HG03060 (cell line): Measurements from ENCODE around the gene AJAP1.

Experiments
- ATAC-seq: cut with Tn5 transposase; IDR thresholded peaks from one replicate; pipeline ENCODE4 v1.9.1; 2021; ENCODE audit warnings: low read depth, moderate number of reproducible peaks; ENCODE audit not compliant: unreplicated experiment

The AJAP1 gene

GRCh38 chr1:4726620-4727341 lies 72.4 kb downstream of the AJAP1 start:
- no peak for ATAC-seq

GRCh38 chr1:4728319-4729089 lies 74.1 kb downstream of the AJAP1 start:
- ATAC-seq: no peak

- no peak for ATAC-seq
Observed at GRCh38 chr1:4729090-4729471, 74.7 kb downstream of the AJAP1 start.

GRCh38 chr1:4730078-4730477 lies 75.7 kb downstream of the AJAP1 start:
- no peak for ATAC-seq

GRCh38 chr1:4733446-4734177 lies 79.2 kb downstream of the AJAP1 start:
- no peak for ATAC-seq

GRCh38 chr1:4734219-4734618 lies 79.8 kb downstream of the AJAP1 start:
- no peak for ATAC-seq

- no peak for ATAC-seq
Observed at GRCh38 chr1:4734791-4735190, 80.4 kb downstream of the AJAP1 start.

- no peak for ATAC-seq
Observed at GRCh38 chr1:4736254-4736653, 81.8 kb downstream of the AJAP1 start.

- no peak for ATAC-seq
Observed at GRCh38 chr1:4741876-4742423, 87.5 kb downstream of the AJAP1 start.

- no peak for ATAC-seq
Observed at GRCh38 chr1:4743978-4744750, 89.8 kb downstream of the AJAP1 start.

- ATAC-seq: no peak
Observed at GRCh38 chr1:4745560-4745959, 91.2 kb downstream of the AJAP1 start.

- no peak for ATAC-seq
Observed at GRCh38 chr1:4749406-4749805, 95.0 kb downstream of the AJAP1 start.

- no peak for ATAC-seq
Observed at GRCh38 chr1:4750177-4750576, 95.8 kb downstream of the AJAP1 start.

GRCh38 chr1:4752059-4752458 lies 97.7 kb downstream of the AJAP1 start:
- ATAC-seq: no peak

GRCh38 chr1:4754816-4755215 lies 100.4 kb downstream of the AJAP1 start:
- ATAC-seq: no peak

GRCh38 chr1:4755301-4755845 lies 101.0 kb downstream of the AJAP1 start:
- ATAC-seq: no peak

- ATAC-seq: no peak
Observed at GRCh38 chr1:4755864-4756504, 101.6 kb downstream of the AJAP1 start.

- no peak for ATAC-seq
Observed at GRCh38 chr1:4756851-4757580, 102.6 kb downstream of the AJAP1 start.

- no peak for ATAC-seq
Observed at GRCh38 chr1:4759671-4760070, 105.3 kb downstream of the AJAP1 start.
